GM12891 (cell line): ENCODE measurements around the gene PKNOX2.

Experiments used
- PAX5 ChIP-seq: IDR thresholded peaks from 2 replicates; pipeline ENCODE4 v1.6.1; 2011; ENCODE audit warnings: low read length, moderate library complexity, mild to moderate bottlenecking; ENCODE audit not compliant: insufficient read depth, severe bottlenecking
- POLR2A ChIP-seq: IDR thresholded peaks from 2 replicates; pipeline ENCODE4 v1.6.1; 2011; ENCODE audit warnings: low read depth, low read length, control low read depth
- POLR2AphosphoS5 ChIP-seq: IDR thresholded peaks from 2 replicates; pipeline ENCODE4 v1.6.1; 2011; ENCODE audit warnings: low read depth, low read length, control low read depth
- SPI1 ChIP-seq: IDR thresholded peaks from 2 replicates; pipeline ENCODE4 v1.6.1; 2011; ENCODE audit warnings: low read depth, low read length, control low read depth
- TAF1 ChIP-seq: IDR thresholded peaks from 2 replicates; pipeline ENCODE4 v1.6.1; 2011; ENCODE audit warnings: low read depth, low read length, control low read depth

- no peak for TF ChIP-seq POLR2A
- TF ChIP-seq SPI1: no peak
- TF ChIP-seq TAF1: no peak
- TF ChIP-seq POLR2AphosphoS5: no peak
- TF ChIP-seq PAX5: no peak
Measured at GRCh38 chr11:125188021-125188420, 23.5 kb downstream of the PKNOX2 start.
